Common myeloid progenitor, CD34-positive (primary cell): Measurements from ENCODE around the gene STX8.

Source experiments
- CTCF ChIA-PET: fragments of 350-600 bp; sonication (Branson Sonifier 250); formaldehyde crosslinking; loops from one replicate; lab custom pipeline; 2021; ENCODE audit warnings: antibody characterized with exemption; lab: Charles Lee
- POLR2A ChIA-PET: fragments of 350-600 bp; sonication (Branson Sonifier 250); formaldehyde crosslinking; loops from one replicate; lab custom pipeline; 2021; ENCODE audit warnings: antibody characterized with exemption; lab: Charles Lee
- DNase-seq, 3 donors: peaks; one replicate each; pipeline versions ENCODE4 v3.0.0 to v3.0.0-alpha.2; 2013
- H3K27ac ChIP-seq, 2 experiments: 1 replicate in 1 of 2; 2 replicates in 1 of 2; pipeline ENCODE4 v1.7.0; 2013; ENCODE audit warnings: inconsistent platforms in 2 of 2, low read length in 2 of 2, mild to moderate bottlenecking in 2 of 2, low read depth in 1 of 2, moderate library complexity in 1 of 2; ENCODE audit not compliant: severe bottlenecking in 2 of 2, insufficient read depth in 1 of 2, poor library complexity in 1 of 2
- H3K27me3 ChIP-seq, 5 experiments: replicated peaks in 2 of 5; 1 replicate in 3 of 5; 2 replicates in 2 of 5; pipeline versions ENCODE4 v1.6.1 to v1.7.0; 2013; ENCODE audit warnings: low read length in 4 of 5, mild to moderate bottlenecking in 2 of 5, moderate library complexity in 2 of 5, inconsistent platforms in 1 of 5; ENCODE audit not compliant: insufficient read depth in 5 of 5, control insufficient read depth in 4 of 5
- H3K36me3 ChIP-seq, 4 experiments: 1 replicate in 2 of 4; 2 replicates in 2 of 4; pipeline versions ENCODE4 v1.6.1 to v1.7.0; 2013; ENCODE audit warnings: low read length in 3 of 4, control low read depth in 1 of 4, mild to moderate bottlenecking in 1 of 4; ENCODE audit not compliant: control insufficient read depth in 4 of 4, insufficient read depth in 4 of 4
- H3K4me1 ChIP-seq, 4 experiments: 1 replicate in 3 of 4; 2 replicates in 1 of 4; pipeline versions ENCODE4 v1.6.1 to v1.7.1; 2013; ENCODE audit warnings: low read length in 3 of 4, mild to moderate bottlenecking in 3 of 4, control low read depth in 1 of 4, inconsistent platforms in 1 of 4, moderate library complexity in 1 of 4; ENCODE audit not compliant: control insufficient read depth in 4 of 4, insufficient read depth in 4 of 4; ENCODE audit errors: control extremely low read depth in 1 of 4
- H3K4me3 ChIP-seq, 7 experiments: 1 replicate in 4 of 7; 2 replicates in 3 of 7; pipeline versions ENCODE4 v1.5.1 to v1.7.0; 2013; ENCODE audit warnings: mild to moderate bottlenecking in 7 of 7, low read length in 6 of 7, moderate library complexity in 6 of 7, inconsistent platforms in 2 of 7, low read depth in 2 of 7, control low read depth in 1 of 7; ENCODE audit not compliant: insufficient read depth in 4 of 7, control insufficient read depth in 1 of 7; ENCODE audit errors: extremely low read depth in 1 of 7
- H3K9me3 ChIP-seq, 5 experiments: 1 replicate in 4 of 5; 2 replicates in 1 of 5; pipeline versions ENCODE4 v1.6.1 to v1.7.1; 2013; ENCODE audit warnings: low read length in 4 of 5, mild to moderate bottlenecking in 2 of 5, inconsistent platforms in 1 of 5, low read depth in 1 of 5, moderate library complexity in 1 of 5; ENCODE audit not compliant: control insufficient read depth in 4 of 5, insufficient read depth in 2 of 5; ENCODE audit errors: control extremely low read depth in 1 of 5
- whole genome bisulfite sequencing: methylation state at CpG from one replicate; pipeline ENCODE4 v1.1.5; 2013; ENCODE audit not compliant: insufficient coverage; 5-methylcytosine and 5-hydroxymethylcytosine counted together

The STX8 gene

GRCh38 chr17:9211133-9211765, 364.4 kb downstream of the STX8 start:
- Histone ChIP-seq H3K9me3 (peaks cover 0 to 10% (median 4%) of the 10 kb centered on the region in 5 experiments), H3K36me3 (no peaks in the 10 kb centered on the region), H3K27ac (no peak overlapping the region), H3K27me3 (no peaks in the 10 kb centered on the region), H3K4me3 (no peak overlapping the region), H3K4me1 (peaks cover 0 to 7% (median 2%) of the 10 kb centered on the region in 4 experiments)
- CTCF ChIA-PET, result no interaction called here
- POLR2A ChIA-PET, result no interaction called here
- DNase-seq, result no peak
- WGBS, result 85% methylated on average over 9 of the region's 13 CpGs

GRCh38 chr17:9209781-9210370, 365.7 kb downstream of the STX8 start:
- WGBS, result 90% methylated on average over 7 of the region's 7 CpGs
- Histone ChIP-seq H3K4me3 (no peak overlapping the region), H3K9me3 (no peaks in the 10 kb centered on the region), H3K27ac (no peak overlapping the region), H3K27me3 (no peaks in the 10 kb centered on the region), H3K4me1 (peaks cover 3 to 20% (median 13%) of the 10 kb centered on the region in 4 experiments), H3K36me3 (no peaks in the 10 kb centered on the region)
- DNase-seq, result no peak
- POLR2A ChIA-PET, result no interaction called here
- CTCF ChIA-PET, result interaction anchor here (1.3 kb wide), 1 partner anchor 13 kb away, joined by 4 read pairs; no protein-coding TSS in a partner anchor

- H3K4me3 ChIP-seq, result no peak overlapping the region
- no peak for DNase-seq
- H3K9me3 ChIP-seq, result no peaks in the 10 kb centered on the region
- CTCF ChIA-PET, result interaction anchor here (1.3 kb wide), 1 partner anchor 14 kb away, joined by 4 read pairs; no protein-coding TSS in a partner anchor
- POLR2A ChIA-PET, result no interaction called here
- WGBS, result 100% methylated on average over 4 of the region's 5 CpGs
- H3K27me3 ChIP-seq, result no peaks in the 10 kb centered on the region
- H3K27ac ChIP-seq, result no peak overlapping the region
- H3K36me3 ChIP-seq, result no peaks in the 10 kb centered on the region
- H3K4me1 ChIP-seq, result peaks cover 3 to 26% (median 15%) of the 10 kb centered on the region in 4 experiments
These were observed 366.3 kb downstream of the STX8 start for GRCh38 chr17:9209347-9209746.

- no peak overlapping the region for H3K4me3 ChIP-seq
- DNase-seq, result no peak
- ChIA-PET POLR2A (no interaction called here), CTCF (interaction anchor here (1.3 kb wide), 1 partner anchor 15 kb away, joined by 4 read pairs; no protein-coding TSS in a partner anchor)
- no peaks in the 10 kb centered on the region for H3K27me3 ChIP-seq
- WGBS, result 96% methylated on average over 7 of the region's 10 CpGs
- peaks cover 3 to 32% (median 15%) of the 10 kb centered on the region in 4 experiments for H3K4me1 ChIP-seq
- H3K27ac ChIP-seq, result no peak overlapping the region
- no peaks in the 10 kb centered on the region for H3K9me3 ChIP-seq
- H3K36me3 ChIP-seq, result no peaks in the 10 kb centered on the region
These were observed 367.1 kb downstream of the STX8 start for GRCh38 chr17:9208381-9209105.

GRCh38 chr17:9206741-9207332, 368.8 kb downstream of the STX8 start:
- ChIA-PET POLR2A (no interaction called here), CTCF (no interaction called here)
- no peak for DNase-seq
- Histone ChIP-seq H3K9me3 (no peaks in the 10 kb centered on the region), H3K27me3 (no peaks in the 10 kb centered on the region), H3K27ac (no peak overlapping the region), H3K4me3 (no peak overlapping the region), H3K36me3 (no peaks in the 10 kb centered on the region), H3K4me1 (peaks cover 3 to 39% (median 15%) of the 10 kb centered on the region in 4 experiments)
- 90% methylated on average over 11 of the region's 14 CpGs for WGBS

- 100% methylated on average over 2 of the region's 8 CpGs for WGBS
- no peak for DNase-seq
- Histone ChIP-seq H3K9me3 (no peaks in the 10 kb centered on the region), H3K36me3 (no peaks in the 10 kb centered on the region), H3K27ac (no peak overlapping the region), H3K27me3 (no peaks in the 10 kb centered on the region), H3K4me1 (peaks cover 3 to 39% (median 15%) of the 10 kb centered on the region in 4 experiments), H3K4me3 (no peak overlapping the region)
- POLR2A ChIA-PET, result no interaction called here
- CTCF ChIA-PET, result no interaction called here
These were observed 369.3 kb downstream of the STX8 start for GRCh38 chr17:9206410-9206703.
